NCI-H187 (cell line): Measurements from ENCODE around the gene AMACR.
"Not testable (repeated sequence)": the region's sequence is repeated elsewhere in the genome, so short reads cannot be mapped to it uniquely, and the experiment has no call there.

Source experiments
- DNase-seq, 2 experiments: peaks; one replicate each; lab custom pipeline; 2025; lab: John Stamatoyannopoulos, UW

AMACR gene

GRCh38 chr5:34035756-34036155 is 27.9 kb upstream of the AMACR start:
- no peak for DNase-seq

GRCh38 chr5:34034534-34035327 is 26.9 kb upstream of the AMACR start:
- DNase-seq = no peak

DNA sequence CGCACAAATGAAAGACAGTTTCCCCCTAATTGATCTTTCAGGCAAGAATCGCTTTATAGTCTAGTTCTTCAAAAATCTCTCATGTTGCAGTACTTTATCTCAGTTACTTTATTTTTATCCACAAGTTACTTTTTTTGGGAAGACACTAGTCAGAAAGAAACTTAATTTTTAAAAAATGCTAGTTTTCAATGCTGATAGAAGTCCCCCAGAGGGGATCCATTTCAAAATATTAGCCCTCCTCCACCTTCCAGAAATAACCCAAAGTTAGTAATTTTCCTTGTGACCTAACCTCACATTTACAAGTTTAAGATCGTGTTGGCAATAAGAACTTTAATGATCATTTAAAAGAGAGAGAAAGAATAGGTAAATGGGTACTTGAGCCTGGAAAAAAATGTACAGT is 24.1 kb upstream of the AMACR start:
- no peak for DNase-seq

DNA sequence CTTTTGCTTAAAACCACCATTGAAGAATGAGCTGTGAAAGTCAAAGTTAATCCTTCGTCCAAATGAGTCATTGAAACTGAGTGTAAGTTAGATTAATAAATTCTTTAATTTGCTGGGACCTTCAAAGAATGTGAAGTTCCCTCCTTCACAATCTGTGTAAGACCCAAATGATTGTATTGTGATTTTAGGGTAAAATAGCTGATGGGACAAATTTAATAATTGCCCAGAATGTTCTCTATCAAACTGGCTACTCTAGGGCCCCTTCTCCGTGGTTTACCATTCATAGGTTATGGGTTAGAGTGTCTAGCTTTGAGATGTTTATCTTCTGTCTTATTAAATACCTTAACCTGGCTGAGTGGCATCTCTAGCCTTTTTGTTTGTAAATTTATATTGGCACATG is 23.3 kb upstream of the AMACR start:
- DNase-seq = no peak

DNA sequence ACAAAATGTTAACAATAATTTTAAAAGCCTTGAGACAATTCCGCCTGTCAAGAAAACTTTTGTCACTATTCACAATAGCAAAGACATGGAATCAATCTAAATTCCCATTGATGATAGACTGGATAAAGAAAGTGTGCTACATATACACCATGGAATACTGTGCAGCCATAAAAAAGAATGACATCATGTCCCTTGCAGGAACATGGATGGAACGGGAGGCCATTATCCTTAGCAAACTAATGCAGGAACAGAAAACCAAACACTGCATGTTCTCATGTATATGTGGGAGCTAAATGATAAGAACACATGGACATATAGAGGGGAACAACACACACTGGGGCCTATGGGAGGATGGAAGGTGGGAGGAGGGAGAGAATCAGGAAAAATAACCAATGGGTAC is 22.7 kb upstream of the AMACR start:
- DNase-seq = not testable (repeated sequence)

GRCh38 chr5:34030048-34030447 is 22.2 kb upstream of the AMACR start:
- no peak for DNase-seq

DNA sequence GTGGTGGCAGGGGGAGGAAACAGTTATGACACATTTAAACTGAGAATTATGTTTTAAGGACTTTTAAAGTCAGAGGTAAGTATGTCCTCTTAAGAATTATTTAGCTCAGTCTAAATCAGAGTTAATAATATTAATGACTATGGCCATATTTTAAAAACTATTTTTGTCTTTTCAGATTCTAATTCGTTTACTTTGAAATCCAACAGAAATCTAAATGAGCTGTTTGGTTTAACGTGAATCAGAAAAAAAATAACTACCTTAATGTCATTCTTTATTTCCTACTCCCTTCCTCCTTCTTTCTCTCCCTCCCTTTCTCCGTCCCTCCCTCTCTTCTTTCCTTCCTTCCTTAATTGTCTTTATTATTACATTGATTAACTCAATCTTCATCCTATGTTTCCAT is 20.5 kb upstream of the AMACR start:
- DNase-seq = no peak

GRCh38 chr5:34026089-34026761 is 18.4 kb upstream of the AMACR start:
- no peak for DNase-seq

DNA sequence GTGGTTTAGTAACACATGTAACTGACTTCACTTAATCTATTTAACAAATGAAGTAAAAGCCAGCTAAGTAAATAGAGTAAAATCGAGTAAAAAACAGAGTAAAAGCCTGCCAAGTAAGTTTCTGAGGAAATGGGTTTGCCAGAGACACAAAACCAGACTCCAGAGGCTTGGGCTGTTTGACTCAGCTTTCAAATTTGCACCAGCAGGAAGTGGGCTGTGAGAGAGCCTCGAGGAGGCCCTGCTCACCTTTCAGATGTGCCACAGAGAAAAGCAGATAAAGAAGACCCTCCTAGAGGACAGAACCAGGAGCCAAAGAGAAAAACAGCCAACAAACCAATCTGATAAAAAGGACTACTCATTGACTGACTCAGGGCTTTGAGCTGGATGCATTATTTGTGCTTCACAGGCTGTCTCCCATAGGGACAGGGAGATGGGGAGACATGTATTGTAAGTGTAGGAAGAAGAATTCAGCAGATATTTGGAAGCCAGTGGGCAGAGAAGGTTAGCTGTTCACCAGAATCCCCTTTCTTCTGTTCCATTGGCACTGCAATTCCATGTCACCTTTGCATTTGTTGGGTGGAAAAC is 14.4 kb upstream of the AMACR start:
- DNase-seq = no peak

DNA sequence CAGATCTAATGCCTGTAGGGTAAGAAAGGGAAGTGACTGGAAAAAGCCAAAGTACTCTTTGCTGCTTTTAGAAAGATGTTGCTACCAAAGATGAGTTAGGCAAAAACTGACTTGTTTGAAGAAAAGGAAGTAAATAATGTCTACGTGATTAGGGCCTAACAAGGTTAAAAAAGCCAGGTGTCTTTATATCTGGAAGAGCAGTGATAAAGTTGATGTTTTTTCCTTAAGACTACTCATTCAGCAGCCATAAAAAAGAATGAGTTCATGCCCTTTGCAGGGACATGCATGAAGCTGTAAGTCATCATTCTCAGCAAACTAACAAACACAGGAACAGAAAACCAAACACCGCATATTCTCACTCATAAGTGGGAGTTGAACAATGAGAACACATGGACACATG is 13.5 kb upstream of the AMACR start:
- no peak for DNase-seq

GRCh38 chr5:34020726-34021125 is 12.9 kb upstream of the AMACR start:
- no peak for DNase-seq

DNA sequence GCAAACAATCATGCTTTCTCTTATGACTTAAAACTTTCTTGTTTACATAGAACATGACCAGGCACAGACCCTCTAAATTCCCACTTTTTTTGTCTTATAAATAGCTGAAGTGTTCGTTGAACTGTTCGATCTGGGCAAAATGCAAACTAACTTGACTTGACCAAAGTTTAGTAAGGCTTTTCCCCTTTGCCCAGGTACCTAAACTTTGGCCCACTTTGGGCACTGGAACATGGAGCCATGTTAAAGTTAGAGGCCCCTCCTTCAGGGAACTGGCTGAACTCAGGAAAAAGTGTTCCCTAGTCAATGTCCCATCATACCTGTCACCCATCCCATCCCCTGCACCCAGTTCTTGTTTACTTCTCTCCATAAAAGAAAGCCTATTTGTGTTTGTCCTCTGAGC is 9.4 kb upstream of the AMACR start:
- DNase-seq = no peak

GRCh38 chr5:34016750-34017149 is 8.9 kb upstream of the AMACR start:
- no peak for DNase-seq

DNA sequence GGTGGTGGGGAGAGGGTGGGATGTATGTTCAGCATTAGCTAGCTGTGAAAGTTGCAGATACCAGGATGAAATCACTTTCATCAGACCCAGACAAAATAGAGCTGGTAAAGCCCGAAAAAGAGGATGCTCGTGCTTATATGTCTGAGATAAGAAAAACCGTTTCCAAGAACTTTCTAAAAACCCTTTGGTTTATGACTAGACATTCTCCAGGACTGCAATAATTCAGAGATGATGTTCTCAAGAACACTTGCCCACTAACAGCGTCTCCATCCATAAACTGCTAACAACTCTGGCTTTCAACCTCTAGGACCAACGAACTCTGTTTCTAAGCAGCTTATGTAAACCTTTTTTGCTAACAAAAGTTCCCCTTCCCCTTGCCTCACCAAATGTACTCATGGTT is 8.4 kb upstream of the AMACR start:
- DNase-seq = no peak

- no peak for DNase-seq
These were observed 7.4 kb upstream of the AMACR start for GRCh38 chr5:34015120-34015822.

DNA sequence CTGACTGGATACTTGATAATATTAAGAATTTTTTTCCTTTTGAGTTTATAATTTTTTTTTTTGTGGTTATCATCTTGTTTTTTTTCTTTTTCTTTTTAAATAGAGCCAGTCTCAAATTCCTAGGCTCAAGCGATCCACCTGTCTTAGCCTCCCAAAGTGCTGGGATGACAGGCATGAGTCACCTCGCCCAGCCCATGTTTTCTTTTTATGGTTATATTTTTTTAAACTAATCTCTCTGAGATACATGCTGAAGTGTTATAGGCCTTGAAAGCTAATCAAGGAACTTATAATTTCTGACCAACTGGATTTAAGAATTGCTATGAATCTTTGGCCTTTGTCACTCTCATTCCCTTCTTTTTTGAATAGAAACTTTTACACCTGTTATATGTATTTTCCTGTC is 6.8 kb upstream of the AMACR start:
- no peak for DNase-seq

- no peak for DNase-seq
These were observed 5.7 kb upstream of the AMACR start for GRCh38 chr5:34013547-34013946.

DNA sequence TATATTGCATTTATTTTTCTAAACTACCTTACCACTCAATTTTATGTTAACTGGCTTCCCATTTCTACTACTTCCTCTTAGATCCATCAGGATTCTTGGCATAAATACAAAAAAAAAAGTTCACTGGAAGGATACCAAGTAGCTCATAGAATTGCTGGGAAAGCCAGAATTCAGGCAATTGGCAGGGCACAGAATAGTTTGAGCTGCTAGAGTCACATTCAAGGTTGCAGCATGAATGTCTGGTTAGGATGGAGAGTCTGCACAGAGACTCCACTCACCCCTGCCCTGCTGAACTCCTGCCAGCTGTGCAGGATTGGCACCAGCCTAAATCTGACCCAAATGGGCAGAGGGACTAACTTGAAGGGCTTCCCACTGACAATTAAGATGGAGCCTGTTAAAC is 4.9 kb upstream of the AMACR start:
- no peak for DNase-seq

GRCh38 chr5:34011536-34011935 is 3.7 kb upstream of the AMACR start:
- no peak for DNase-seq

DNA sequence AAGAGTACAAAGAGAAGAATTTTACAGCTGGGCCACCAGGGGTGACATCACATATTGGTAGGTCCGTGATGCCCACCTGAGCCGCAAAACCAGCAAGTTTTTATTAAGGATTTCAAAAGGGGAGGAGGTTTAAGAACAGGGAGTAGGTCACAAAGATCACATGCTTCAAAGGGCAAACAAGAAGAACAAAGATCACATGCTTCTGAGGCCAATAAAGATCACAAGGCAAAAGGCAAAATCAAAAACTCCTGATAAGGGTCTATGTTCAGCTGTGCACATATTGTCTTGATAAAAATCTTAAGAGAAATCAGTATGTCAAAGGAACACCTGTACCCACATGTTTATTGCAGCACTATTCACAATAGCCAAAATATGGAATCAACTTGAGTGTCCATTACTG is 2.3 kb upstream of the AMACR start:
- DNase-seq = not testable (repeated sequence)

- DNase-seq = no peak
These were observed 1.8 kb upstream of the AMACR start for GRCh38 chr5:34009610-34010009.

DNA sequence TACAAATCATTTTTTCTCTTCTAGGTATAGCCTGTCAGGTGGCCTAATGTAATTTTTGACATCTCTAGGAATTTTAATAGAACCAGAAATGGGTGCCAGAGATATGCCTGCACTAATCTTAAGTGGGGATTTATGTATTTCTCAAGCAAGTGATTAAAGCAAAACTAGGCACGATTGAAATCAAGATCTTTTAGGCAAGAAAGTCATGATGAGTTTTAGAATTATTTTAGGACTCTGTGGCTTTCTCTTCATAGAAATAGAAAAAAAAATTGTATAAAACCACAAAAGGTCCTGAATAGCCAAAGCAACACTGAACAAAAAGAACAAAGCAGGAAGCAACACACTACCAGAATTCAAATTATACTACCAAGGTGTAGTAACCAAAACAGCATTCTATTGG is 952 bp upstream of the AMACR start:
- DNase-seq = no peak

- DNase-seq = no peak
These were observed 639 bp downstream of the AMACR start for GRCh38 chr5:34007201-34007620.
